Astrocyte (in vitro differentiated cells and primary cell): ENCODE data around the gene FAM83E. TPM values are rescaled to one million over a fixed set of nuclear protein-coding genes. Genes with fewer than 3 reads are reported as not detected.

ENCODE experiments used
- DNase-seq: peaks from one replicate; pipeline ENCODE4 v3.0.0-alpha.2; 2010; ENCODE audit warnings: low read depth
- FAIRE-seq: peaks from 2 replicates; lab custom pipeline; 2011; peaks lifted over from hg19 to GRCh38; lab: Jason Lieb, UNC
- H2AFZ ChIP-seq: 2 replicates; pipeline ENCODE4 v1.6.0; 2012; ENCODE audit warnings: low read depth, low read length, inconsistent platforms
- H3K27ac ChIP-seq: 2 replicates; pipeline ENCODE4 v1.5.1; 2011; ENCODE audit warnings: low read depth, low read length, inconsistent platforms
- H3K27me3 ChIP-seq: 2 replicates; pipeline ENCODE4 v1.6.0; 2011; ENCODE audit warnings: low read length, inconsistent platforms; ENCODE audit not compliant: insufficient read depth
- H3K36me3 ChIP-seq: 2 replicates; pipeline ENCODE4 v1.5.1; 2011; ENCODE audit warnings: low read length, inconsistent platforms; ENCODE audit not compliant: insufficient read depth
- H3K4me1 ChIP-seq: 2 replicates; pipeline ENCODE4 v1.5.1; 2011; ENCODE audit warnings: low read length, inconsistent platforms; ENCODE audit not compliant: insufficient read depth
- H3K4me2 ChIP-seq: 2 replicates; pipeline ENCODE4 v1.6.0; 2012; ENCODE audit warnings: low read length, inconsistent platforms
- H3K4me3 ChIP-seq: 2 replicates; pipeline ENCODE4 v1.5.1; 2011; ENCODE audit warnings: low read depth, mild to moderate bottlenecking, low read length, inconsistent platforms; ENCODE audit not compliant: insufficient read depth
- H3K79me2 ChIP-seq: 2 replicates; pipeline ENCODE4 v1.6.0; 2012; ENCODE audit warnings: mild to moderate bottlenecking, low read length, inconsistent platforms; ENCODE audit not compliant: insufficient read depth
- H3K9ac ChIP-seq: 2 replicates; pipeline ENCODE4 v1.6.0; 2012; ENCODE audit warnings: mild to moderate bottlenecking, low read length, inconsistent platforms
- H3K9me3 ChIP-seq: 2 replicates; pipeline ENCODE4 v1.5.1; 2012; ENCODE audit warnings: low read depth, mild to moderate bottlenecking, low read length, inconsistent platforms; ENCODE audit not compliant: insufficient read depth
- H4K20me1 ChIP-seq: 2 replicates; pipeline ENCODE4 v1.6.0; 2012; ENCODE audit warnings: low read length, inconsistent platforms; ENCODE audit not compliant: insufficient read depth
- H3K27ac Mint-ChIP-seq: one replicate; pipeline ENCODE4 v1.8.0; 2021; ENCODE audit warnings: mild to moderate bottlenecking, mixed read lengths; ENCODE audit not compliant: unreplicated experiment
- H3K27me3 Mint-ChIP-seq: one replicate; pipeline ENCODE4 v1.8.0; 2021; ENCODE audit warnings: low read depth, mixed read lengths; ENCODE audit not compliant: unreplicated experiment
- H3K36me3 Mint-ChIP-seq: one replicate; pipeline ENCODE4 v1.8.0; 2021; ENCODE audit warnings: low read depth, mixed read lengths; ENCODE audit not compliant: unreplicated experiment
- H3K4me1 Mint-ChIP-seq: one replicate; pipeline ENCODE4 v1.8.0; 2021; ENCODE audit warnings: low read depth, mixed read lengths; ENCODE audit not compliant: unreplicated experiment
- H3K4me3 Mint-ChIP-seq: one replicate; pipeline ENCODE4 v1.8.0; 2021; ENCODE audit warnings: mild to moderate bottlenecking, moderate library complexity, mixed read lengths; ENCODE audit not compliant: unreplicated experiment
- H3K9me3 Mint-ChIP-seq: one replicate; pipeline ENCODE4 v1.8.0; 2021; ENCODE audit warnings: mild to moderate bottlenecking, mixed read lengths; ENCODE audit not compliant: unreplicated experiment
- CTCF ChIP-seq: IDR thresholded peaks from 2 replicates; pipeline ENCODE4 v1.5.1; 2011; ENCODE audit warnings: low read depth, mild to moderate bottlenecking, inconsistent platforms, low read length, moderate library complexity; ENCODE audit not compliant: insufficient read depth
- EZH2 ChIP-seq: IDR thresholded peaks from 2 replicates; pipeline ENCODE4 v1.6.1; 2012; ENCODE audit warnings: mild to moderate bottlenecking, low read length, inconsistent platforms; ENCODE audit not compliant: insufficient read depth
- total RNA-seq: library from RNA; stranded (reverse); gene quantifications from 2 replicates; pipeline ENCODE4 v1.2.1, GENCODE V29; 2021

The FAM83E gene
- total RNA-seq, 1 donor from 2014 or later: 1.7 TPM

DNA sequence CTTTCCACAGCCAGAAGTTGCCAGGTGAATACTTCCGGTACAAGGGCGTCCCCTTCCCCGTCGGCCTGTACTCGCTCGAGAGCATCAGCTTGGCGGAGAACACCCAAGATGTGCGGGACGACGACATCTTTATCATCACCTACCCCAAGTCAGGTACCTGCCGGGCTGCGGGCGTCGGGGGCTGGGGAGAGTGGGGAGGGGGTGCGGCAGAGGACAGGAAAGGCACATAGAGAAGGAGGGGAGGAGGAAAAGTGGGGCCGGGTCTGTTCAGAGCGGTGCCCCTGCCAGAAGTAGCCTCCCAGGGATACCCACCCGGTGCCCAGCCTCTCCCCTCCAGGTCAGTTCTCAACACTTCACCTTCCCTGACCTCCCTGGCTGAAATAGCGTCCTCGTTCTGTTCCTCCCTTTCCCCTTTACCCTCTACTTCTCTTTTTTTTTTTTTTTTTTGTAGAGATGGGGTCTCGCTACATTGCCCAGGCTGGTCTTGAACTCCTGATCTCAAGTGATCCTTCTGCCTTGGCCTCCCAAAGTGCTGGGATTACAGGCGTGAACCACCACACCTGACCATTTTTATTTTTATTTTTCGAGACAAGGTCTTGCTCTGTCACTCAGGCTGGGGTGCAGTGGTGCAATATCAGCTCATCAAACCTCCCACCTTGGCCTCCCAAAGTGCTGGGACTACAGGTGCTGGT, 38.8 kb downstream of the FAM83E start:
- Mint-ChIP-seq H3K4me3 (no peak overlapping the region), H3K27ac (no peak overlapping the region), H3K36me3 (no peaks in the 10 kb centered on the region), H3K27me3 (peaks cover 3% of the 10 kb centered on the region), H3K4me1 (peaks cover 1% of the 10 kb centered on the region), H3K9me3 (no peaks in the 10 kb centered on the region)
- Histone ChIP-seq H3K9ac (no peak overlapping the region), H3K27ac (no peak overlapping the region), H3K27me3 (no peaks in the 10 kb centered on the region), H3K4me1 (no peaks in the 10 kb centered on the region), H3K4me3 (no peak overlapping the region), H2AFZ (no peak overlapping the region), H4K20me1 (no peaks in the 10 kb centered on the region), H3K9me3 (no peaks in the 10 kb centered on the region), H3K79me2 (no peaks in the 10 kb centered on the region), H3K4me2 (no peak overlapping the region), H3K36me3 (no peaks in the 10 kb centered on the region)
- TF ChIP-seq CTCF: no peak
- TF ChIP-seq EZH2: no peak
- DNase-seq (no peak), FAIRE-seq (no peak)

GRCh38 chr19:48573163-48573505, 41.7 kb downstream of the FAM83E start:
- H3K4me1 ChIP-seq: peaks cover 7% of the 10 kb centered on the region
- Mint-ChIP-seq H3K4me3 (no peak overlapping the region), H3K27ac (no peak overlapping the region), H3K27me3 (peaks cover 3% of the 10 kb centered on the region), H3K36me3 (no peaks in the 10 kb centered on the region), H3K9me3 (no peaks in the 10 kb centered on the region), H3K4me1 (peaks cover 8% of the 10 kb centered on the region)
- no peaks in the 10 kb centered on the region for H3K36me3 ChIP-seq
- H3K4me3 ChIP-seq: no peak overlapping the region
- FAIRE-seq: no peak
- H3K9me3 ChIP-seq: no peaks in the 10 kb centered on the region
- no peak for DNase-seq
- H3K27ac ChIP-seq: no peak overlapping the region
- no peaks in the 10 kb centered on the region for H3K79me2 ChIP-seq
- no peaks in the 10 kb centered on the region for H4K20me1 ChIP-seq
- no peak overlapping the region for H3K4me2 ChIP-seq
- no peak overlapping the region for H3K9ac ChIP-seq
- H2AFZ ChIP-seq: no peak overlapping the region
- H3K27me3 ChIP-seq: no peaks in the 10 kb centered on the region
- no peak for TF ChIP-seq CTCF
- no peak for TF ChIP-seq EZH2

DNA sequence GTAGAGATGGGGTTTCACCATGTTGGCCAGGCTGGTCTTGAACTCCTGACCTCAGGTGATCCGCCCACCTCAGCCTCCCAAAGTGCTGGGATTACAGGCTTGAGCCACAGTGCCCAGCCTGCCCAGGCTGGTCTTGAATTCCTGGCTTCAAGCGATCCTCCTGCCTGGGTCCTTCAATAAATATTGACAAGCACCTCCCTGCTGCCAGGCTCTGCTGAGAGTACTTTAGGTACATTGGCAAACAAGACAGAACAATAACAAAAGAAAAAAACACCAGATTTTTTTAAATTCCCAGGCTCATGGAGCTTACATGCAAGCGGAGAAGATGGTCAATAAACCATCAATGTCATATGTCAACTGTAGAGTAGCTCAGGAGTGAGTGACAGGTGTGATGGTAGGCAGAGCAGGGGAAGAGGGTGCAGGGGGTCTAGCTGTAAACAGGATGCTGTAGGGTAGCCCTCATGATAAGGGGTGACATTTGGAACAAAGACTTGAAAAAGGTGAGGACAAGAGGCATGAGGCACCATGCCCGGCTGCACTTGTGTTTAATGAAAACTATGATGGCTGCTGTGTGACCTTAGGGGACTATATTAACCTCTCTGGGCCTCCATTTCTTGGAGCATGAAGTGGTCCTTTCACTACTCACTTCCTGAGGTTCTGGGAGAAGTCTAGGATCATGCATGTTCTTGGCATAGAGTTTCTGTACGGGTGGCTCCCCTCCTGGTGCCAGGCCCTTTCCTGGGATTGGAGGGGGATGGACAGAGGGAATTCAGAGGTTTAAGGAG, 43.3 kb downstream of the FAM83E start:
- Histone ChIP-seq H3K9ac (no peak overlapping the region), H3K27ac (no peak overlapping the region), H3K9me3 (no peaks in the 10 kb centered on the region), H3K36me3 (no peaks in the 10 kb centered on the region), H3K4me3 (no peak overlapping the region), H3K4me1 (peaks cover 12% of the 10 kb centered on the region), H3K79me2 (no peaks in the 10 kb centered on the region), H2AFZ (no peak overlapping the region), H3K27me3 (no peaks in the 10 kb centered on the region), H4K20me1 (no peaks in the 10 kb centered on the region), H3K4me2 (no peak overlapping the region)
- no peak overlapping the region for H3K4me3 Mint-ChIP-seq
- H3K36me3 Mint-ChIP-seq: no peaks in the 10 kb centered on the region
- peaks cover 3% of the 10 kb centered on the region for H3K27me3 Mint-ChIP-seq
- H3K4me1 Mint-ChIP-seq: peaks cover 8% of the 10 kb centered on the region
- no peak overlapping the region for H3K27ac Mint-ChIP-seq
- TF ChIP-seq CTCF (no peak), EZH2 (no peak)
- no peaks in the 10 kb centered on the region for H3K9me3 Mint-ChIP-seq
- DNase-seq: no peak
- FAIRE-seq: no peak
